ENCODE results near the gene HPSE2.

The HPSE2 gene

DNA sequence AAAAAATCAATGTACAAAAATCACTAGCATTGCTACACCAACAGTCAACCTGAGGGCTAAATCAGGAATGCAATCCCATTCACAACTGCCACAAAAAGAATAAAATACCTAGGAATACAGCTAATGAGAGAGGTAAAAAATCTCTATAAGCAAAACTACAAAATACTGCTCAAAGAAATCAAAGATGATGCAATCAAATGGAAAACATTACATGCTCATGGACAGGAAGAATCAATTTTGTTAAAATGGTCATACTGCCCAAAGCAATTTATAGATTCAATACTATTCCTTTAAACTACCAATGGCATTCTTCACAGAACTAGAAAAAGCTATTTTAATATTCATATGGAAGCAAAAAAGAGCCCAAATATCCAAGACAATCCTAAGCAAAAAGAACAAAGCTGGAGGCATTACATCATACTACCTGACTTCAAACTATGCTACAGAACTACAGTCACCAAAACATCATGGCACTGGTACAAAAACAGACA, 116.3 kb downstream of the HPSE2 start:
- TF ChIP-seq, protein P1, sequence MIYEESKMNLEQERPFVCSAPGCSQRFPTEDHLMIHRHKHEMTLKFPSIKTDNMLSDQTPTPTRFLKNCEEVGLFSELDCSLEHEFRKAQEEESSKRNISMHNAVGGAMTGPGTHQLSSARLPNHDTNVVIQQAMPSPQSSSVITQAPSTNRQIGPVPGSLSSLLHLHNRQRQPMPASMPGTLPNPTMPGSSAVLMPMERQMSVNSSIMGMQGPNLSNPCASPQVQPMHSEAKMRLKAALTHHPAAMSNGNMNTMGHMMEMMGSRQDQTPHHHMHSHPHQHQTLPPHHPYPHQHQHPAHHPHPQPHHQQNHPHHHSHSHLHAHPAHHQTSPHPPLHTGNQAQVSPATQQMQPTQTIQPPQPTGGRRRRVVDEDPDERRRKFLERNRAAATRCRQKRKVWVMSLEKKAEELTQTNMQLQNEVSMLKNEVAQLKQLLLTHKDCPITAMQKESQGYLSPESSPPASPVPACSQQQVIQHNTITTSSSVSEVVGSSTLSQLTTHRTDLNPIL (CRISPR knock-in tag; IDR thresholded peaks at IDR 0.05; ENCODE audit: low read depth) = no peak
- TF ChIP-seq SNAI2 (CRISPR knock-in tag; IDR thresholded peaks at IDR 0.05) (no peak), ZNF565 (CRISPR knock-in tag; conservative IDR thresholded peaks at IDR 0.05; ENCODE audit: low read depth) (no peak), ZC3H10 (CRISPR knock-in tag; IDR thresholded peaks at IDR 0.05) (no peak), CSDC2 (CRISPR knock-in tag; IDR thresholded peaks at IDR 0.05) (no peak), ESRRG (CRISPR knock-in tag; IDR thresholded peaks at IDR 0.05) (no peak), PPARA (CRISPR knock-in tag; IDR thresholded peaks at IDR 0.05; ENCODE audit: borderline replicate concordance) (no peak), ZNF8 (CRISPR knock-in tag; IDR thresholded peaks at IDR 0.05) (no peak), CSRNP3 (CRISPR knock-in tag; IDR thresholded peaks at IDR 0.05) (no peak), ZFP3 (CRISPR knock-in tag; IDR thresholded peaks at IDR 0.05) (no peak), TCF4 (CRISPR knock-in tag; IDR thresholded peaks at IDR 0.05; ENCODE audit: borderline replicate concordance) (no peak)
- TF ChIP-seq, protein P2, sequence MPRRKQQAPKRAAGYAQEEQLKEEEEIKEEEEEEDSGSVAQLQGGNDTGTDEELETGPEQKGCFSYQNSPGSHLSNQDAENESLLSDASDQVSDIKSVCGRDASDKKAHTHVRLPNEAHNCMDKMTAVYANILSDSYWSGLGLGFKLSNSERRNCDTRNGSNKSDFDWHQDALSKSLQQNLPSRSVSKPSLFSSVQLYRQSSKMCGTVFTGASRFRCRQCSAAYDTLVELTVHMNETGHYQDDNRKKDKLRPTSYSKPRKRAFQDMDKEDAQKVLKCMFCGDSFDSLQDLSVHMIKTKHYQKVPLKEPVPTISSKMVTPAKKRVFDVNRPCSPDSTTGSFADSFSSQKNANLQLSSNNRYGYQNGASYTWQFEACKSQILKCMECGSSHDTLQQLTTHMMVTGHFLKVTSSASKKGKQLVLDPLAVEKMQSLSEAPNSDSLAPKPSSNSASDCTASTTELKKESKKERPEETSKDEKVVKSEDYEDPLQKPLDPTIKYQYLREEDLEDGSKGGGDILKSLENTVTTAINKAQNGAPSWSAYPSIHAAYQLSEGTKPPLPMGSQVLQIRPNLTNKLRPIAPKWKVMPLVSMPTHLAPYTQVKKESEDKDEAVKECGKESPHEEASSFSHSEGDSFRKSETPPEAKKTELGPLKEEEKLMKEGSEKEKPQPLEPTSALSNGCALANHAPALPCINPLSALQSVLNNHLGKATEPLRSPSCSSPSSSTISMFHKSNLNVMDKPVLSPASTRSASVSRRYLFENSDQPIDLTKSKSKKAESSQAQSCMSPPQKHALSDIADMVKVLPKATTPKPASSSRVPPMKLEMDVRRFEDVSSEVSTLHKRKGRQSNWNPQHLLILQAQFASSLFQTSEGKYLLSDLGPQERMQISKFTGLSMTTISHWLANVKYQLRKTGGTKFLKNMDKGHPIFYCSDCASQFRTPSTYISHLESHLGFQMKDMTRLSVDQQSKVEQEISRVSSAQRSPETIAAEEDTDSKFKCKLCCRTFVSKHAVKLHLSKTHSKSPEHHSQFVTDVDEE (CRISPR knock-in tag; IDR thresholded peaks at IDR 0.05) = no peak
- ATAC-seq = no peak

- no peak for ATAC-seq
- TF ChIP-seq ZC3H10 (CRISPR knock-in tag; IDR thresholded peaks at IDR 0.05) (no peak), POU6F1 (CRISPR knock-in tag; IDR thresholded peaks at IDR 0.05; ENCODE audit: borderline replicate concordance, low read depth) (no peak), SNAI2 (CRISPR knock-in tag; IDR thresholded peaks at IDR 0.05) (no peak)
- TF ChIP-seq, protein P1 (CRISPR knock-in tag; IDR thresholded peaks at IDR 0.05; ENCODE audit: low read depth) = no peak
These were observed 119.9 kb downstream of the HPSE2 start for GRCh38 chr10:99115703-99116102.

DNA sequence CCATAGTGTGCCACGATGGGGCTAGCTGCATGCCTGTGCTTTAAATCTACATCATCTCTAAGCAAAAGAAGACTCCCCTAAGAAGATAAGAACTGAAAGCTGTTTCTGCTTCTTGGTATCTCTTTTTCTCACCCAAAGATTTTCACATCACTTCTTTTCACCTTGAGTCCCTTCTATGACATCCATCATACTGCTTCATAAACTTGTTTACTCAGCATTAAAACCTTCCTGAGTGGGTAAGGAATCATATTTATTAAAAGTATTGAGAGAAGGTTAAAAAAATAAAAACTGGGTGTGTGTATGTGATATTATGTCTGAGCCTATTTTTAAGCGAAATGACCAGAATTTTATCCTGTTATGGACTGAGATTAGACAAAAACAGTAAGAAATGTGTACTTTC, 150.3 kb downstream of the HPSE2 start:
- ATAC-seq = no peak
- no peak for TF ChIP-seq ISL1 (CRISPR knock-in tag; IDR thresholded peaks at IDR 0.05)
- TF ChIP-seq ZC3H10 (CRISPR knock-in tag; IDR thresholded peaks at IDR 0.05) = no peak
- TF ChIP-seq ESRRG (CRISPR knock-in tag; IDR thresholded peaks at IDR 0.05) = no peak
- no peak for TF ChIP-seq TOX (CRISPR knock-in tag; IDR thresholded peaks at IDR 0.05; ENCODE audit: borderline replicate concordance)
- no peak for TF ChIP-seq OSR1 (CRISPR knock-in tag; IDR thresholded peaks at IDR 0.05)
- TF ChIP-seq BACH2 (CRISPR knock-in tag; IDR thresholded peaks at IDR 0.05; ENCODE audit: borderline replicate concordance) = no peak
- no peak for TF ChIP-seq TCF4 (CRISPR knock-in tag; IDR thresholded peaks at IDR 0.05; ENCODE audit: borderline replicate concordance)
- no peak for TF ChIP-seq ZFP30 (CRISPR knock-in tag; IDR thresholded peaks at IDR 0.05)
- TF ChIP-seq ZNF8 (CRISPR knock-in tag; IDR thresholded peaks at IDR 0.05) = no peak
- TF ChIP-seq, protein P2 (CRISPR knock-in tag; IDR thresholded peaks at IDR 0.05) = no peak
